ENCODE results near the gene CYP4F11. TPM values are rescaled to one million over a fixed set of nuclear protein-coding genes. Genes with fewer than 3 reads are reported as not detected.

CYP4F11 gene
- polyA plus RNA-seq, 1 donor from 2014 or later, result not detected

- no peak overlapping the region for H2AFZ ChIP-seq (ENCODE audit: low read depth, low read length)
- H3K36me3 ChIP-seq (ENCODE audit: insufficient read depth, low read length), result no peaks in the 10 kb centered on the region
- H3K4me2 ChIP-seq (ENCODE audit: low read length), result no peak overlapping the region
- H3K27ac ChIP-seq (ENCODE audit: low read length), result no peak overlapping the region
- no peak overlapping the region for H3K4me3 ChIP-seq (ENCODE audit: low read length)
- no peaks in the 10 kb centered on the region for H3F3A ChIP-seq (ENCODE audit: insufficient read depth, low read length, poor library complexity, severe bottlenecking)
- H3K79me2 ChIP-seq (replicated peaks; ENCODE audit: insufficient read depth, low read length), result no peaks in the 10 kb centered on the region
- H4K20me1 ChIP-seq (ENCODE audit: insufficient read depth), result no peaks in the 10 kb centered on the region
- TF ChIP-seq EP300 (conservative IDR thresholded peaks at IDR 0.05; ENCODE audit: poor library complexity, severe bottlenecking) (no peak), POLR2AphosphoS5 (IDR thresholded peaks at IDR 0.05) (no peak), EZH2 (IDR thresholded peaks at IDR 0.05; ENCODE audit: borderline replicate concordance, insufficient read depth, low read length, poor library complexity, severe bottlenecking) (no peak), CTCF (IDR thresholded peaks at IDR 0.05; ENCODE audit: poor library complexity, severe bottlenecking) (no peak), MXI1 (conservative IDR thresholded peaks at IDR 0.05; ENCODE audit: poor library complexity, severe bottlenecking) (no peak), REST (IDR thresholded peaks at IDR 0.05; ENCODE audit: borderline replicate concordance) (no peak), TAF1 (IDR thresholded peaks at IDR 0.05; ENCODE audit: low read depth) (no peak), SMC3 (conservative IDR thresholded peaks at IDR 0.05; ENCODE audit: poor library complexity) (no peak), RAD21 (conservative IDR thresholded peaks at IDR 0.05) (no peak)
- H3K27me3 ChIP-seq (ENCODE audit: insufficient read depth, low read depth, low read length), result no peaks in the 10 kb centered on the region
- peaks cover 6% of the 10 kb centered on the region for H3K9me3 ChIP-seq (ENCODE audit: low read length)
- no peak overlapping the region for H3K9ac ChIP-seq (ENCODE audit: low read length)
- no peaks in the 10 kb centered on the region for H3K9me2 ChIP-seq (ENCODE audit: insufficient read depth, low read length)
These were observed 15.1 kb downstream of the CYP4F11 start for GRCh38 chr19:15919243-15919642.

- H3K4me2 ChIP-seq (ENCODE audit: low read length), result no peak overlapping the region
These were observed 19.2 kb downstream of the CYP4F11 start for GRCh38 chr19:15915109-15915508.

More at GRCh38 chr19:15915109-15915508, 19.2 kb downstream of the CYP4F11 start:
- H3K9me3 ChIP-seq (ENCODE audit: low read length), result peaks cover 6% of the 10 kb centered on the region
- H3K9me2 ChIP-seq (ENCODE audit: insufficient read depth, low read length), result no peaks in the 10 kb centered on the region
- no peak overlapping the region for H3K4me3 ChIP-seq (ENCODE audit: low read length)
- H3F3A ChIP-seq (ENCODE audit: insufficient read depth, low read length, poor library complexity, severe bottlenecking), result no peaks in the 10 kb centered on the region
- H3K27ac ChIP-seq (ENCODE audit: low read length), result no peak overlapping the region
- H3K36me3 ChIP-seq (ENCODE audit: insufficient read depth, low read length), result no peaks in the 10 kb centered on the region
- no peaks in the 10 kb centered on the region for H3K79me2 ChIP-seq (replicated peaks; ENCODE audit: insufficient read depth, low read length)
- H3K27me3 ChIP-seq (ENCODE audit: insufficient read depth, low read depth, low read length), result no peaks in the 10 kb centered on the region
- no peak overlapping the region for H2AFZ ChIP-seq (ENCODE audit: low read depth, low read length)
- no peaks in the 10 kb centered on the region for H4K20me1 ChIP-seq (ENCODE audit: insufficient read depth)
- TF ChIP-seq REST (IDR thresholded peaks at IDR 0.05; ENCODE audit: borderline replicate concordance), result no peak
- no peak for TF ChIP-seq MXI1 (conservative IDR thresholded peaks at IDR 0.05; ENCODE audit: poor library complexity, severe bottlenecking)
- no peak for TF ChIP-seq TAF1 (IDR thresholded peaks at IDR 0.05; ENCODE audit: low read depth)
- no peak for TF ChIP-seq SMC3 (conservative IDR thresholded peaks at IDR 0.05; ENCODE audit: poor library complexity)
- no peak for TF ChIP-seq CTCF (IDR thresholded peaks at IDR 0.05; ENCODE audit: poor library complexity, severe bottlenecking)
- TF ChIP-seq POLR2AphosphoS5 (IDR thresholded peaks at IDR 0.05), result no peak
- TF ChIP-seq EZH2 (IDR thresholded peaks at IDR 0.05; ENCODE audit: borderline replicate concordance, insufficient read depth, low read length, poor library complexity, severe bottlenecking), result no peak
- no peak for TF ChIP-seq RAD21 (conservative IDR thresholded peaks at IDR 0.05)
- TF ChIP-seq EP300 (conservative IDR thresholded peaks at IDR 0.05; ENCODE audit: poor library complexity, severe bottlenecking), result no peak
- H3K9ac ChIP-seq (ENCODE audit: low read length), result no peak overlapping the region

All from neural cell (in vitro differentiated cells).